H1 (cell line): ENCODE results near the gene ACADM. TPM values are rescaled to one million over a fixed set of nuclear protein-coding genes. Genes with fewer than 3 reads are reported as not detected.

Experiments used
- CTCF ChIA-PET: fragments of 300-600 bp; sonication (Branson Sonifier 250); formaldehyde crosslinking; loops from one replicate; lab custom pipeline; 2021; ENCODE audit not compliant: partially characterized antibody; lab: Charles Lee
- POLR2A ChIA-PET: fragments of 300-600 bp; sonication (Branson Sonifier 250); formaldehyde crosslinking; loops from one replicate; lab custom pipeline; 2021; ENCODE audit warnings: inconsistent platforms; ENCODE audit not compliant: partially characterized antibody; lab: Charles Lee
- DNase-seq, 2 experiments: peaks; one replicate each; pipeline versions ENCODE4 v3.0.0 to v3.0.0-alpha.2; 2010 to 2022; ENCODE audit warnings: low spot score in 2 of 2, low read depth in 1 of 2, mixed read lengths in 1 of 2
- FAIRE-seq: peaks from 2 replicates; lab custom pipeline; 2011; peaks lifted over from hg19 to GRCh38; lab: Jason Lieb, UNC
- H2AFZ ChIP-seq: 2 replicates; pipeline ENCODE4 v1.8.1; 2012; ENCODE audit warnings: low read length, inconsistent platforms
- H2AK5ac ChIP-seq: 2 replicates; pipeline ENCODE4 v1.6.1; 2013; ENCODE audit warnings: low read depth, low read length
- H2BK120ac ChIP-seq: replicated peaks from 2 replicates; pipeline ENCODE3; 2013; ENCODE audit warnings: low read depth, low read length, inconsistent platforms
- H2BK12ac ChIP-seq: 2 replicates; pipeline ENCODE4 v1.6.1; 2013; ENCODE audit warnings: low read depth, low read length
- H2BK15ac ChIP-seq: 2 replicates; pipeline ENCODE4 v1.6.1; 2013; ENCODE audit warnings: low read length
- H2BK20ac ChIP-seq: 2 replicates; pipeline ENCODE4 v1.6.1; 2013; ENCODE audit warnings: low read length
- H2BK5ac ChIP-seq: 2 replicates; pipeline ENCODE4 v1.6.1; 2013; ENCODE audit warnings: low read depth, low read length
- H3K14ac ChIP-seq: 2 replicates; pipeline ENCODE4 v1.6.1; 2013; ENCODE audit warnings: inconsistent platforms; ENCODE audit not compliant: insufficient read length
- H3K18ac ChIP-seq: 2 replicates; pipeline ENCODE4 v1.6.1; 2013; ENCODE audit warnings: low read length; ENCODE audit errors: extremely low read depth
- H3K23ac ChIP-seq: 2 replicates; pipeline ENCODE4 v1.6.1; 2013; ENCODE audit warnings: inconsistent platforms; ENCODE audit not compliant: insufficient read length
- H3K23me2 ChIP-seq: 2 replicates; pipeline ENCODE4 v1.6.1; 2013; ENCODE audit warnings: low read depth, low read length
- H3K27ac ChIP-seq: 2 replicates; pipeline ENCODE4 v1.6.1; 2011; ENCODE audit warnings: low read depth, low read length, inconsistent platforms
- H3K27me3 ChIP-seq, 4 experiments: replicated peaks in 1 of 4; 1 replicate in 1 of 4; 2 replicates in 3 of 4; pipeline versions ENCODE4 v1.6.1 to v1.8.1; 2011 to 2013; ENCODE audit warnings: low read length in 3 of 4, mild to moderate bottlenecking in 3 of 4, inconsistent platforms in 2 of 4, mixed read lengths in 2 of 4, moderate library complexity in 1 of 4; ENCODE audit not compliant: control insufficient read depth in 3 of 4, insufficient read depth in 3 of 4; ENCODE audit errors: extremely low read depth in 1 of 4
- H3K36me3 ChIP-seq, 4 experiments: 2 replicates each; pipeline versions ENCODE4 v1.6.1 to v1.8.1; 2011 to 2013; ENCODE audit warnings: mild to moderate bottlenecking in 4 of 4, low read length in 3 of 4, moderate library complexity in 2 of 4, control low read depth in 1 of 4, inconsistent platforms in 1 of 4; ENCODE audit not compliant: insufficient read depth in 4 of 4, control insufficient read depth in 2 of 4
- H3K4ac ChIP-seq: replicated peaks from 2 replicates; pipeline ENCODE3; 2013; ENCODE audit warnings: low read length, low read depth, mixed read lengths, inconsistent platforms; ENCODE audit not compliant: insufficient read length
- H3K4me1 ChIP-seq, 4 experiments: replicated peaks in 1 of 4; 1 replicate in 1 of 4; 2 replicates in 3 of 4; pipeline versions ENCODE4 v1.6.1 to v1.8.1; 2011 to 2013; ENCODE audit warnings: low read length in 3 of 4, inconsistent platforms in 2 of 4, mixed read lengths in 1 of 4; ENCODE audit not compliant: insufficient read depth in 4 of 4, control insufficient read depth in 3 of 4
- H3K4me2 ChIP-seq, 2 experiments: 2 replicates each; pipeline versions ENCODE4 v1.6.1 to v1.8.1; 2011 to 2013; ENCODE audit warnings: low read depth in 2 of 2, low read length in 2 of 2, control low read depth in 1 of 2, inconsistent platforms in 1 of 2, mild to moderate bottlenecking in 1 of 2; ENCODE audit not compliant: insufficient read depth in 1 of 2
- H3K4me3 ChIP-seq, 4 experiments: fragments of 200-600, 300-600 bp in 1 of 4; sonication (generic), shearing (Covaris generic), sonication (Bioruptor Twin) in 1 of 4; 2 replicates each; pipeline versions ENCODE4 v1.5.1 to v1.8.1; 2011 to 2016; ENCODE audit warnings: low read length in 4 of 4, low read depth in 3 of 4, control low read depth in 2 of 4, inconsistent platforms in 2 of 4, mild to moderate bottlenecking in 2 of 4, mixed read lengths in 1 of 4, moderate library complexity in 1 of 4; ENCODE audit not compliant: insufficient read depth in 2 of 4; ENCODE audit errors: extremely low read depth in 1 of 4
- H3K56ac ChIP-seq: replicated peaks from 2 replicates; pipeline ENCODE3; 2013; ENCODE audit warnings: low read depth, mild to moderate bottlenecking, mixed read lengths, low read length, inconsistent platforms; ENCODE audit not compliant: insufficient read length
- H3K79me1 ChIP-seq: 2 replicates; pipeline ENCODE4 v1.6.1; 2013; ENCODE audit warnings: low read depth, low read length, control low read depth
- H3K79me2 ChIP-seq, 2 experiments: 2 replicates each; pipeline versions ENCODE4 v1.6.1 to v1.8.1; 2012 to 2013; ENCODE audit warnings: low read length in 2 of 2, mild to moderate bottlenecking in 2 of 2, inconsistent platforms in 1 of 2; ENCODE audit not compliant: insufficient read depth in 2 of 2, control insufficient read depth in 1 of 2
- H3K9ac ChIP-seq, 4 experiments: replicated peaks in 1 of 4; 1 replicate in 1 of 4; 2 replicates in 3 of 4; pipeline versions ENCODE4 v1.6.1 to v1.8.1; 2011 to 2013; ENCODE audit warnings: low read depth in 3 of 4, low read length in 3 of 4, control low read depth in 2 of 4, mild to moderate bottlenecking in 2 of 4, moderate library complexity in 2 of 4, inconsistent platforms in 1 of 4; ENCODE audit errors: extremely low read depth in 1 of 4
- H3K9me3 ChIP-seq, 2 experiments: 2 replicates each; pipeline versions ENCODE4 v1.6.1 to v1.8.1; 2012 to 2013; ENCODE audit warnings: mild to moderate bottlenecking in 2 of 2, moderate library complexity in 2 of 2, control low read depth in 1 of 2, inconsistent platforms in 1 of 2, low read depth in 1 of 2, low read length in 1 of 2, mixed read lengths in 1 of 2; ENCODE audit not compliant: insufficient read depth in 2 of 2
- H4K20me1 ChIP-seq, 2 experiments: replicated peaks in 1 of 2; 2 replicates each; pipeline versions ENCODE3 to v1.8.1; 2011 to 2013; ENCODE audit warnings: inconsistent platforms in 2 of 2, low read length in 2 of 2, mild to moderate bottlenecking in 1 of 2; ENCODE audit not compliant: insufficient read depth in 2 of 2, control insufficient read depth in 1 of 2
- H4K5ac ChIP-seq: 2 replicates; pipeline ENCODE4 v1.6.1; 2013; ENCODE audit warnings: low read length, low read depth, mixed read lengths, inconsistent platforms; ENCODE audit not compliant: insufficient read length
- H4K8ac ChIP-seq: 2 replicates; pipeline ENCODE4 v1.8.0; 2013; ENCODE audit warnings: mild to moderate bottlenecking, moderate library complexity, low read length, inconsistent platforms; ENCODE audit not compliant: insufficient read depth; ENCODE audit errors: extremely low read depth
- H4K91ac ChIP-seq: replicated peaks from 2 replicates; pipeline ENCODE3; 2013; ENCODE audit warnings: low read length, mixed read lengths, inconsistent platforms; ENCODE audit not compliant: insufficient read length
- WGBS, 2 experiments: shearing (Covaris generic) in 1 of 2; methylation state at CpG; one replicate each; pipeline versions ENCODE4 v1.1.6 to v1.1.7; 2013 to 2015; ENCODE audit warnings: low lambda C conversion rate in 2 of 2, mixed read lengths in 2 of 2, inconsistent platforms in 1 of 2, low coverage in 1 of 2, missing lambda C conversion rate in 1 of 2; ENCODE audit not compliant: insufficient replicate concordance in 2 of 2, insufficient coverage in 1 of 2, insufficient read length in 1 of 2; ENCODE audit errors: extremely low coverage in 1 of 2, missing lambda C conversion rate in 1 of 2; 5-methylcytosine and 5-hydroxymethylcytosine counted together
- polyA plus RNA-seq, 7 experiments: library from polyadenylated mRNA; depleted of rRNA in 3 of 7; stranded (reverse) in 5 of 7; unstranded in 2 of 7; fragments of >200 nt in 5 of 7; fragments of 200-250 nt in 2 of 7; gene quantifications; 1 replicate in 5 of 7; 2 replicates in 1 of 7; 4 replicates in 1 of 7; pipeline versions ENCODE4 v1.2.1 to v1.2.3, GENCODE V29; 2011 to 2013; ENCODE audit warnings: missing spikeins in 2 of 7, mixed read lengths in 2 of 7
- total RNA-seq: library from RNA; stranded (reverse); fragmentation: NEBNext Ultra II Directional; extraction: Animal tissue kit (Norgen Biotek cat#: 25700); gene quantifications from 2 replicates; pipeline ENCODE4 v1.2.1, GENCODE V29; 2021

ACADM gene
- total and polyA plus RNA-seq, 2 of the 8 experiments (the other 6 are each of a cell fraction or from before 2014, with no cell fraction given) = 14.3 to 40.0 TPM

- no peaks in the 10 kb centered on the region for H3K27me3 ChIP-seq
- DNase-seq = no peak
- WGBS, 2 experiments = 94% methylated on average over 2 of the region's 2 CpGs; no CpG with 5 or more reads in 1 of the 2 experiments
- H3K18ac ChIP-seq = no peak overlapping the region
- H3K9ac ChIP-seq = no peak overlapping the region
- no peak overlapping the region for H2BK5ac ChIP-seq
- H4K91ac ChIP-seq = no peak overlapping the region
- no peak for FAIRE-seq
- no peak overlapping the region for H3K4me3 ChIP-seq
- H3K4me2 ChIP-seq = no peak overlapping the region
- H2BK15ac ChIP-seq = no peak overlapping the region
- no peaks in the 10 kb centered on the region for H3K9me3 ChIP-seq
- no peak overlapping the region for H2BK120ac ChIP-seq
- no peak overlapping the region for H3K4ac ChIP-seq
- peaks cover 23 to 86% (median 58%) of the 10 kb centered on the region in 4 experiments for H3K36me3 ChIP-seq
- H3K4me1 ChIP-seq = no peaks in the 10 kb centered on the region; a peak in 2 of 7 replicates
- ChIA-PET POLR2A (interaction anchor here (6.5 kb wide), 1 partner anchor 8 kb away, joined by 112 read pairs; the partner anchor contains the start of gene RABGGTB), CTCF (no interaction called here)
- H2AK5ac ChIP-seq = no peak overlapping the region
- no peak overlapping the region for H4K5ac ChIP-seq
- H3K79me1 ChIP-seq = no peaks in the 10 kb centered on the region; the same call in 1 of the 2 replicates
- H3K79me2 ChIP-seq = peaks cover 0 to 30% of the 10 kb centered on the region in 2 experiments; a peak in 2 of 4 replicates
- no peak overlapping the region for H3K56ac ChIP-seq
- H4K8ac ChIP-seq = no peak overlapping the region
- no peak overlapping the region for H3K23ac ChIP-seq
- peaks cover 8 to 12% of the 10 kb centered on the region in 2 experiments for H4K20me1 ChIP-seq
- H2AFZ ChIP-seq = no peak overlapping the region
- H2BK12ac ChIP-seq = no peak overlapping the region
- no peak overlapping the region for H2BK20ac ChIP-seq
- H3K27ac ChIP-seq = no peak overlapping the region
- H3K14ac ChIP-seq = no peak overlapping the region
- no peaks in the 10 kb centered on the region for H3K23me2 ChIP-seq
Observed at GRCh38 chr1:75794382-75794781, 69.9 kb downstream of the ACADM start.
